Right ventricle myocardium inferior (tissue), 1 donor: ENCODE measurements around the gene ARSI. TPM values are rescaled to one million over a fixed set of nuclear protein-coding genes. Genes with fewer than 3 reads are reported as not detected.
A peak's percentile ranks its signal among the peaks of the same experiment; 100 is the strongest.
"Not testable (repeated sequence)": the region's sequence is repeated elsewhere in the genome, so short reads cannot be mapped to it uniquely, and the experiment has no call there.

Experiments
- ATAC-seq: fragments of 200-7000 bp; cut with Tn5 transposase; one replicate; pipeline ENCODE4 v1.9.1; 2020; ENCODE audit warnings: mild to moderate bottlenecking, moderate library complexity
- DNase-seq: peaks from one replicate; pipeline ENCODE4 v3.0.0; 2021; ENCODE audit errors: missing footprints
- intact Hi-C: fragments of 100-400 bp; cut with DNase I; formaldehyde crosslinking; loops from one replicate; pipeline ENCODE4 v1.11.0; 2022
- total RNA-seq: library from RNA; stranded (reverse); fragmentation: NEBNext Ultra II Directional; extraction: Animal tissue kit (Norgen Biotek cat#: 25700); gene quantifications from one replicate; pipeline ENCODE4 v1.2.1, GENCODE V29; 2021
- donor health status: DM: no; HTN: yes; CAD: no; lungs with severe emphysema.

The ARSI gene
- total RNA-seq, 1 donor from 2014 or later = 0.65 TPM

GRCh38 chr5:150258130-150258529, 44.6 kb downstream of the ARSI start:
- DNase-seq (no peak), ATAC-seq (no peak)
- intact Hi-C loops = loop anchor here (5.0 kb wide), 1 partner anchor 99 kb away; the partner anchor contains the start of gene TCOF1

- ATAC-seq (peak; percentile 14), DNase-seq (no peak)
- intact Hi-C loops = loop anchor here (5.0 kb wide), 1 partner anchor 100 kb away; the partner anchor contains the start of gene TCOF1
These were observed 45.3 kb downstream of the ARSI start for GRCh38 chr5:150257424-150257823.

- ATAC-seq = no peak
- no peak for DNase-seq
- intact Hi-C loops = loop anchor here (5.0 kb wide), 1 partner anchor 101 kb away; the partner anchor contains the start of gene TCOF1
These were observed 46.2 kb downstream of the ARSI start for GRCh38 chr5:150256410-150257064.

GRCh38 chr5:150255659-150256409, 46.9 kb downstream of the ARSI start:
- DNase-seq (no peak), ATAC-seq (no peak)
- intact Hi-C loops = loop anchor here (5.0 kb wide), 1 partner anchor 101 kb away; the partner anchor contains the start of gene TCOF1

GRCh38 chr5:150254774-150255173, 47.9 kb downstream of the ARSI start:
- ATAC-seq = peak; percentile 32
- intact Hi-C loops = loop anchor here (5.0 kb wide), 1 partner anchor 103 kb away; the partner anchor contains the start of gene TCOF1

GRCh38 chr5:150254363-150254762, 48.3 kb downstream of the ARSI start:
- ATAC-seq (no peak), DNase-seq (no peak)
- intact Hi-C loops = no loop called here

More at GRCh38 chr5:150254774-150255173, 47.9 kb downstream of the ARSI start:
- DNase-seq = no peak

- no peak for DNase-seq
- intact Hi-C loops = no loop called here
- no peak for ATAC-seq
These were observed 49.1 kb downstream of the ARSI start for GRCh38 chr5:150253416-150254208.

- no peak for ATAC-seq
- intact Hi-C loops = no loop called here
These were observed 50.2 kb downstream of the ARSI start for GRCh38 chr5:150252489-150252888.

GRCh38 chr5:150251504-150251903, 51.2 kb downstream of the ARSI start:
- no peak for ATAC-seq
- DNase-seq = no peak
- intact Hi-C loops = no loop called here

More at GRCh38 chr5:150252489-150252888, 50.2 kb downstream of the ARSI start:
- DNase-seq = no peak

- no peak for DNase-seq
- no peak for ATAC-seq
- intact Hi-C loops = no loop called here
These were observed 53.0 kb downstream of the ARSI start for GRCh38 chr5:150249744-150250143.

GRCh38 chr5:150248946-150249345, 53.8 kb downstream of the ARSI start:
- ATAC-seq (no peak), DNase-seq (no peak)
- intact Hi-C loops = no loop called here

GRCh38 chr5:150248493-150248892, 54.2 kb downstream of the ARSI start:
- ATAC-seq, intact Hi-C loops: not testable (repeated sequence)

GRCh38 chr5:150247726-150248125, 55.0 kb downstream of the ARSI start:
- no peak for DNase-seq
- intact Hi-C loops = no loop called here
- no peak for ATAC-seq

More at GRCh38 chr5:150248493-150248892, 54.2 kb downstream of the ARSI start:
- not testable (repeated sequence) for DNase-seq

GRCh38 chr5:150246835-150247234, 55.9 kb downstream of the ARSI start:
- intact Hi-C loops = no loop called here
- ATAC-seq = no peak
- DNase-seq = no peak

- DNase-seq (no peak), ATAC-seq (no peak)
- intact Hi-C loops = no loop called here
These were observed 56.3 kb downstream of the ARSI start for GRCh38 chr5:150246429-150246828.
